DMS114 treated with DMSO at 0.1 percent for 48 hours (cell line): ENCODE data around the gene GLI1.
"Not testable (repeated sequence)": the region's sequence is repeated elsewhere in the genome, so short reads cannot be mapped to it uniquely, and the experiment has no call there.

Experiments
- DNase-seq: peaks from one replicate; lab custom pipeline; 2025; ENCODE audit not compliant: unreplicated experiment; lab: John Stamatoyannopoulos, UW

Gene GLI1

DNA sequence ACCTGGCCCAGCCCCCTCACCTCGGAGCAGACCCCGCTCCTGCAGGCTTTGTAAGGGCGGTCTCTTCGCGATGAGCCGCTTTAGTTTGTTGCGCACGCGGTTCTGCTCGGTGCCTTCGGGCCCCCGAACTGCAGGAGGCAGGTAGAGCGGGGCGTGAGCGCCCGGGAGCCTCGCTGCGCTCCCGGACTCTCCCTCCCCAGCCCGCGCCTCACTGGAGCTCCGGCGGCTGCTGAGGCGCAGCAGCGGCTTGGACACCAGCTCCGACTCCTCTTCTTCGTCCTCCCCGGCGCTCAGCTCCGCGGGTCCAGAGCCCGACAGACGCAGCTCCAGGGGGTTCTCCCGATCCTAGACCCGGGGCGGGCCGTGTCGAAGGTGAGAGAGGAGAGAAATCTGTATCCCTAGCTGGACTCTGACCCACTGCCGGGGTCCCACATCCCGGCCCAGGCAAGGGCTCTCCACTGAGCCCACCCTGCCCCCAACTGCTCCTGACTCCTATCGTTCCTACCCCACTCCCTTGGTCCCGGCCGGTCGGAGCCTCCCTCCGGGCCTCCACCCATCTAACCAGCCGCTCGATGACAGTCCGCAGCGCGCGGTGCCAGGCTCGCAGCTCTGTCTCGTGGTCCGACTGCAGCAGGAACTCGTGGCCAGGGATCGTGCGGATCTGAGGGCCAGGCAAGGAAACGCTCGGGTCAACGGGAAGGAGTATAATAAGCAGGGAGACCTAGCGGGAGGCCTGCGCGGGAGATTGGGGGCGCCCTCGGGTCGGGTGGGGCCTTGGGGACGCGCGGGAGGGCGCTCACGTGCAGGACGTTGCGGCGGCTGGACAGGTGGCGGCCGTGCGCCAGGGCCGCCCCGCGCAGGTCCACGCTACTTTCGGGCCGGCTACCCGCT is 15.9 kb downstream of the GLI1 start:
- no peak for DNase-seq

GRCh38 chr12:57476162-57476992 is 16.8 kb downstream of the GLI1 start:
- no peak for DNase-seq

DNA sequence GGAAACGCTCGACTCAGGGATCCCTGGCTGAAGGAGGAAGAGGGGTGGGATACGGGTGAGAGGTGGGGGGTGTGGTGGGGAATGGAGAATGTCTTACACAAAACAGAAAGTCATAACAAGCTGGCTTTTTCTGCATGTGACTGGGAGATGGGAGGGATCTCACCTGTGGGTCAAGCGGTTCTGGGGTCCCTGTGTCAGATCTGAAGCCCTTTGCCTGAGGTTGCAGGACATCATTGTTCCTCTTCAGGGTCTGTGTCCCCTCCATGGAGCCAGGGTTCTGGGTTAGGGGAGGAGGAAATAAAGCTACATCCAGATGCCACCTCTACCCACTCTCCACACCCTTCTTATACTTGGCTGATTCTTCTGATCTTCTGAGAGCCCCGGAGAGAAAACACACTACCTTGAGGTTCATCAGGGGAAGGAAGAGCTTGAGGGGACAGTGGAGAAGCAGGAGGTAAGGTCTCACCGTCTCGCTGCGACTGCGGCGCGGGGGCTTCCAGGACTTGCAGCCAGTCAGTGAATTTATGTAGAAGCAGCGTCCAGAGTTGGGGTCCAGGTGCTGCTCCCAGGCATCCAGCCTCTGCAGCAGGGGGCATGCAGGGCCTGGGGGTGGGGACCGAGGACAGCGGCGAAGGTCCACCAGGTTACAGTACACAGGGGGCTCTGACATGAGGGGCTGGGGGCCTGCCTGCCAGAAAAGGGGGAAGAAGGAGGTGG is 17.6 kb downstream of the GLI1 start:
- DNase-seq = no peak

DNA sequence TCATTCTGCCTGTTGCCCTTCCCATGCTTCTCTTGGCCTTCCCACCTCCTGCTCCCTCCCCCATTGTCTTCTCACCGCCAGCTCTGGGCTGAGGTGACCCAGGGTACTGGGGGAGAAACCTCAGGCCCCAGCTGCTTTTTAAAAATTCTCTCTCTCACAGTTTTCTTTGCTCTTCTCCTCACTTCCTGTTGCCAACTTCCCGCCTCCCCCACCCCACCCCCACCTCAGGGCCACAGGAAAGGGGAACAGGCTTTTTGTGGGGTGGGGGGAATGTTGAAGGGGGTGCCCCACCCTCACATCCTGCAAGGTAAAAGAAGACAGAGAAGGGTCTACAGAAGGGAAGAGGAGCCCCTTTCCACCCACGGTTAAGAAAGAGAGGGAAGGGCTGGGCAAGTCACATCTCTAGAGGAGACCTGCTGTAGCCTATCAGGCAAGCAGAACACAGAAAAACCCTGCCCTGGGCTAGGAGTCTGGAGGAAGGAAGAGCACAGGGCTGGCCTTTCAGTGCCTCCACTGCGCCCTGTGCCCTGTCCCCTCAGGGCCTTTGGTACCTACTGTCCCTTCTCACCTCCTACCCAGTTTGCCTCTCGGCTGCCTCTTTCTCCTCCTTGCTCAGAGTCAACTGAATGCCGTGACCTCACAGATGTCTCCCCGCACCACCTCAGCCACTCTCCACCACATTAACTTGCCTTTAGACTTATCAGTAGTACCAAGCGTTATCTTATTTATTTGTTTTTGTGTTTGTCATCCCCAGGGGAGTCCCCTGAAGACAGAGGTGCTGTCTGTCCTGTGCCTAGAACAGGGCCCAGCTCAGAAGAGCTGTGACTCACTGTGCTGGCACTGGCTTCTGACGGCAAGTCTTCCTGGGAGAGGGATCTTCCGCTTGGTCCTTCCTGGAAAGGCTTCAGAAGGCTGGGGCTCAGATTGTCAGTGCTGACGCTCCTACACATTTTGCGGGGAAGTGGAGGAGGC is 18.4 kb downstream of the GLI1 start:
- DNase-seq = no peak

GRCh38 chr12:57479043-57479375 is 19.4 kb downstream of the GLI1 start:
- DNase-seq = no peak

GRCh38 chr12:57479376-57480115 is 20.0 kb downstream of the GLI1 start, which contains the start of gene ARHGAP9:
Gene ARHGAP9 (minus strand): TSS chr12:57479866. CDS start chr12:57479406, 460 bp downstream.
- DNase-seq = no peak

DNA sequence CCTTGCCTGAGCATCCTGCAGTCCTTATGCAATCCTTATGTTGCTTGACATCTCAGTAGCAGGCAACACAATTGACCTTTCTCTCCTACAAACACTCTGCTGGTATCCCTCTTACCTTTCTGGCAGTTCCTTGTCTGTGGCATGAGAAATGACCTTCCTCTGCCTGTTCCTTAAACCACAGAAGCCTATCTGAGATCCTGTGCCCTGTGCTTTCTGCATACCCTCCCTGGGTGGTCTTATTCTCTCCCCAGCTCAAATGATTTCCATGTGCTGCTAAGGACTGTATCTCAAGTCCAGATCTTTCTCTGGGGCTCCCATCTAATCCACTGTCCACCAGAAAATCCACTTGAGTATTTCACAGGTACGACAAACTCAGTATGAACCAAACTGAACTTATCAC is 22.1 kb downstream of the GLI1 start:
- DNase-seq = no peak

- DNase-seq = no peak
Observed at GRCh38 chr12:57483466-57483865, 23.9 kb downstream of the GLI1 start.

DNA sequence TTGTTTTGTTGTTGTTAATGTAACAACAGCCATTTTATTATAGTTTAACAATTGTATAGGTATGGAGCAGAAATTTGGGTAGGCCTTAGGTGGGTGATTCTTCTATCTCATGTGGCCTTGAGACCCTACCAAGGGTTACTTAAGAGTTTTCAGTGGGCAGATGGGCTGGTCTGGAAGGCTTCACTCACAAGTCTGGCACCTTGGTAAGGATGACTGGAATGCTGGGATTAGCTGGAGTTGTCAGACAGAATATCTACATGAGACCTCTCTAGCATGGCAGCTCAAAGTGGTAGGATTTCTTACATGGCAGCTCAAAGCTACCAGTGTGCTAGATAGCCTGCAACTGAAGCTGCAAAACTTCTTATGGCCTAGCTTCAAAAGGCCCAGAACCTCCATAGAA is 26.1 kb downstream of the GLI1 start:
- no peak for DNase-seq

- no peak for DNase-seq
Observed at GRCh38 chr12:57487055-57487596, 27.5 kb downstream of the GLI1 start.

- DNase-seq = peak; percentile 98
Observed at GRCh38 chr12:57487597-57488401, 28.2 kb downstream of the GLI1 start, which contains the start of gene MARS1. Gene MARS1 (plus strand): TSS chr12:57488068. CDS start chr12:57488091, 23 bp downstream.

- DNase-seq = no peak
Observed at GRCh38 chr12:57488402-57489156, 29.0 kb downstream of the GLI1 start.

GRCh38 chr12:57489157-57489641 is 29.6 kb downstream of the GLI1 start:
- no peak for DNase-seq

DNA sequence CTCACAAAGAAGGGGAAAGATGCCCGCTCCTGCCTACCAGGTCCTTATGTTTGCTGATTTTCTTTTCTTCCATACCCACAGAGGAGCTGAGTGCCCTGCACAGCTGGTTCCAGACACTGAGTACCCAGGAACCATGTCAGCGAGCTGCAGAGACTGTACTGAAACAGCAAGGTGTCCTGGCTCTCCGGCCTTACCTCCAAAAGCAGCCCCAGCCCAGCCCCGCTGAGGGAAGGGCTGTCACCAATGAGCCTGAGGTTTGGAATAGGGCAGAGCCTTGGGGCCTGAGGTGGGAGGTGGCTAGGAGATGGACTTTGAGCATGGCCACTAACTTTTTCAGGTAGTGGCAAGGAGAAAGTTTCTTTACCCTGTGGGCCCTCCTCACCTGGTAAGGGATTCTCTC is 30.5 kb downstream of the GLI1 start:
- no peak for DNase-seq

DNA sequence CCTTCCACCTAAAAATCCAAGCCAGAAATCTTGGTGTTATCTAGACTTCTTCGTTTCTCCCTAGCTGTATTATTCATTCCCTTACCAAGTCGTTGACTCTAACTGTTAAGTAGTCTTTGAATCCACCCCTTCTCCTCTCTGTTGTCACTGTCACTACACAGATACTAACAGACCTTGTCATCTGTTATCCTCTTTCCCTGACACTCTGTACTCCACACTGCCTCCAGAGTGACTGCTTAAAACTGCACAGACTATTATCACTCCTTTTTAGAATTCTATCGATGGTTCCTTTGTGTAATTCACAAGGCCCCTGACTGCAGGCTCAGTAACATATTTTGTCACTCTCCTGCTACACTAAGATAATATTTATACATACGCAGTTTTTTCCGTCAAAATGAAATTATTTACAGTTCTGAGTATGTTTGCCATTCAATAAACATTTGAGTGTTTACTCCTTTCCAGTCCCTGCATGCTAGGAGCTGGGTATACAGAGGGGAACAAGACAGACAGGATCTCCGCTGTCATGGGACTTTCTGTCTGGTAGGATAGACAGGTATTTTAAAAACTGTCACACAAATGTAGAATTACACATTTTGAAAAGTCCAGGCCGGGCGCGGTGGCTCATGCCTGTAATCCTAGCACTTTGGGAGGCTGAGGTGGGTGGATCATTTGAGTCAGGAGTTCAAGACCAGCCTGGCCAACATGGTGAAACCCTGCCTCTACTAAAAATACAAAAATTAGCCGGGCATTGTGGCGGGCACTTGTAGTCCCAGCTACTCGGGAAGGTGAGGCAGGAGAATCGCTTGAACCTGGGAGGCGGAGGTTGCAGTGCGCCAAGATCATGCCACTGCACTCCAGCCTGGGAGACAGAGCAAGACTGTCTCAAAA is 32.1 kb downstream of the GLI1 start:
- DNase-seq = peak; percentile 74

- DNase-seq = not testable (repeated sequence)
Observed at GRCh38 chr12:57495051-57495701, 35.6 kb downstream of the GLI1 start.
